Activated T-helper 1 cell treated with anti-CD3 and anti-CD28 coated beads, Interleukin-12 subunit alpha, Interleukin-12 subunit beta, Interleukin-2, Interleukin-4 antibody, amounts not matched to agents 30 ng/mL and 10 ng/mL and 1 ng/mL, durations not matched to agents 14 hours and 24 hours and 36 hours (primary cell): ENCODE results near the gene RTF2. TPM values are rescaled to one million over a fixed set of nuclear protein-coding genes. Genes with fewer than 3 reads are reported as not detected.
"Not testable (repeated sequence)": the region's sequence is repeated elsewhere in the genome, so short reads cannot be mapped to it uniquely, and the experiment has no call there.

Experiments
- DNase-seq: peaks from one replicate; pipeline ENCODE4 v3.0.0; 2021; ENCODE audit warnings: low spot score
- H3K27ac Mint-ChIP-seq: one replicate; pipeline ENCODE4 v1.8.0; 2021; ENCODE audit warnings: mild to moderate bottlenecking, mixed read lengths
- H3K27me3 Mint-ChIP-seq: one replicate; pipeline ENCODE4 v1.8.0; 2022; ENCODE audit warnings: mild to moderate bottlenecking, moderate library complexity, mixed read lengths; ENCODE audit not compliant: insufficient read depth
- H3K36me3 Mint-ChIP-seq: one replicate; pipeline ENCODE4 v1.8.0; 2021; ENCODE audit warnings: low read depth, mixed read lengths
- H3K4me1 Mint-ChIP-seq: one replicate; pipeline ENCODE4 v1.8.0; 2021; ENCODE audit warnings: low read depth, mixed read lengths
- H3K4me3 Mint-ChIP-seq: one replicate; pipeline ENCODE4 v1.8.0; 2021; ENCODE audit warnings: mild to moderate bottlenecking, moderate library complexity, mixed read lengths
- H3K9me3 Mint-ChIP-seq: one replicate; pipeline ENCODE4 v1.8.0; 2021; ENCODE audit warnings: mixed read lengths
- intact Hi-C: fragments of 100-400 bp; cut with micrococcal nuclease; formaldehyde crosslinking; loops from one replicate; pipeline ENCODE4 v1.15.1; 2024
- total RNA-seq: library from RNA; stranded (reverse); gene quantifications from 2 replicates; pipeline ENCODE4 v1.2.3, GENCODE V29; 2022

RTF2 gene
- total RNA-seq, 1 donor from 2014 or later = 113 TPM

GRCh38 chr20:56516631-56517030 lies 48.2 kb downstream of the RTF2 start:
- H3K9me3 Mint-ChIP-seq = peaks cover 17% of the 10 kb centered on the region
- intact Hi-C loops = loop anchor here (1.0 kb wide), 1 partner anchor 116 kb away; no protein-coding TSS in a partner anchor

GRCh38 chr20:56517211-56517610 lies 48.8 kb downstream of the RTF2 start:
- H3K4me1 Mint-ChIP-seq = no peaks in the 10 kb centered on the region
- intact Hi-C loops = no loop called here
- no peaks in the 10 kb centered on the region for H3K27me3 Mint-ChIP-seq
- peaks cover 49% of the 10 kb centered on the region for H3K36me3 Mint-ChIP-seq
- no peak overlapping the region for H3K27ac Mint-ChIP-seq
- peaks cover 17% of the 10 kb centered on the region for H3K9me3 Mint-ChIP-seq
- H3K4me3 Mint-ChIP-seq = no peak overlapping the region
- no peak for DNase-seq

More at GRCh38 chr20:56516631-56517030, 48.2 kb downstream of the RTF2 start:
- Mint-ChIP-seq H3K27me3 (no peaks in the 10 kb centered on the region), H3K27ac (no peak overlapping the region), H3K4me3 (no peak overlapping the region), H3K36me3 (peaks cover 48% of the 10 kb centered on the region), H3K4me1 (no peaks in the 10 kb centered on the region)
- DNase-seq = no peak

GRCh38 chr20:56517641-56518040 lies 49.2 kb downstream of the RTF2 start:
- no peak overlapping the region for H3K27ac Mint-ChIP-seq
- H3K9me3 Mint-ChIP-seq = peaks cover 17% of the 10 kb centered on the region
- no peak for DNase-seq
- peaks cover 49% of the 10 kb centered on the region for H3K36me3 Mint-ChIP-seq
- no peak overlapping the region for H3K4me3 Mint-ChIP-seq
- H3K27me3 Mint-ChIP-seq = no peaks in the 10 kb centered on the region
- intact Hi-C loops = no loop called here
- no peaks in the 10 kb centered on the region for H3K4me1 Mint-ChIP-seq

- no peak overlapping the region for H3K4me3 Mint-ChIP-seq
- no peak for DNase-seq
- intact Hi-C loops = no loop called here
- H3K27ac Mint-ChIP-seq = no peak overlapping the region
- peaks cover 3% of the 10 kb centered on the region for H3K4me1 Mint-ChIP-seq
- H3K27me3 Mint-ChIP-seq = no peaks in the 10 kb centered on the region
- H3K36me3 Mint-ChIP-seq = peaks cover 49% of the 10 kb centered on the region
- peaks cover 17% of the 10 kb centered on the region for H3K9me3 Mint-ChIP-seq
These were observed 49.7 kb downstream of the RTF2 start for GRCh38 chr20:56518126-56518525.

GRCh38 chr20:56518721-56519398 lies 50.4 kb downstream of the RTF2 start:
- peaks cover 49% of the 10 kb centered on the region for H3K36me3 Mint-ChIP-seq
- intact Hi-C loops = no loop called here
- H3K9me3 Mint-ChIP-seq = peaks cover 17% of the 10 kb centered on the region
- H3K27ac Mint-ChIP-seq = no peak overlapping the region
- peaks cover 7% of the 10 kb centered on the region for H3K4me1 Mint-ChIP-seq
- DNase-seq = no peak
- H3K27me3 Mint-ChIP-seq = no peaks in the 10 kb centered on the region
- no peak overlapping the region for H3K4me3 Mint-ChIP-seq

GRCh38 chr20:56519551-56519950 lies 51.1 kb downstream of the RTF2 start:
- no peaks in the 10 kb centered on the region for H3K27me3 Mint-ChIP-seq
- intact Hi-C loops = no loop called here
- peaks cover 7% of the 10 kb centered on the region for H3K4me1 Mint-ChIP-seq
- H3K36me3 Mint-ChIP-seq = peaks cover 49% of the 10 kb centered on the region
- H3K27ac Mint-ChIP-seq = no peak overlapping the region
- no peak overlapping the region for H3K4me3 Mint-ChIP-seq
- peaks cover 17% of the 10 kb centered on the region for H3K9me3 Mint-ChIP-seq
- no peak for DNase-seq

- H3K9me3 Mint-ChIP-seq = peaks cover 17% of the 10 kb centered on the region
- DNase-seq = no peak
- no peak overlapping the region for H3K4me3 Mint-ChIP-seq
- no peak overlapping the region for H3K27ac Mint-ChIP-seq
- no peaks in the 10 kb centered on the region for H3K27me3 Mint-ChIP-seq
- H3K36me3 Mint-ChIP-seq = peaks cover 49% of the 10 kb centered on the region
- H3K4me1 Mint-ChIP-seq = peaks cover 7% of the 10 kb centered on the region
- intact Hi-C loops = no loop called here
These were observed 51.8 kb downstream of the RTF2 start for GRCh38 chr20:56520180-56520579.

- DNase-seq, H3K4me1 Mint-ChIP-seq, H3K27ac Mint-ChIP-seq, H3K4me3 Mint-ChIP-seq, H3K27me3 Mint-ChIP-seq, intact Hi-C loops: not testable (repeated sequence)
- Mint-ChIP-seq H3K36me3 (peaks cover 49% of the 10 kb centered on the region), H3K9me3 (peaks cover 17% of the 10 kb centered on the region)
These were observed 52.4 kb downstream of the RTF2 start for GRCh38 chr20:56520746-56521354.

GRCh38 chr20:56522311-56522710 lies 53.9 kb downstream of the RTF2 start:
- H3K36me3 Mint-ChIP-seq = peaks cover 43% of the 10 kb centered on the region
- H3K27ac Mint-ChIP-seq = no peak overlapping the region
- H3K27me3 Mint-ChIP-seq = no peaks in the 10 kb centered on the region
- peaks cover 17% of the 10 kb centered on the region for H3K9me3 Mint-ChIP-seq
- H3K4me1 Mint-ChIP-seq = peaks cover 7% of the 10 kb centered on the region
- DNase-seq = no peak
- intact Hi-C loops = no loop called here
- no peak overlapping the region for H3K4me3 Mint-ChIP-seq

- H3K4me1 Mint-ChIP-seq, H3K27me3 Mint-ChIP-seq, H3K4me3 Mint-ChIP-seq, DNase-seq, H3K27ac Mint-ChIP-seq, intact Hi-C loops: not testable (repeated sequence)
- H3K9me3 Mint-ChIP-seq = peaks cover 13% of the 10 kb centered on the region
- peaks cover 22% of the 10 kb centered on the region for H3K36me3 Mint-ChIP-seq
These were observed 56.0 kb downstream of the RTF2 start, which contains the start of gene FAM209A for GRCh38 chr20:56524444-56524843. Gene FAM209A (plus strand): TSS chr20:56524744. CDS start chr20:56524809, 65 bp downstream.

GRCh38 chr20:56527521-56527920 lies 59.1 kb downstream of the RTF2 start:
- no peaks in the 10 kb centered on the region for H3K27me3 Mint-ChIP-seq
- no peaks in the 10 kb centered on the region for H3K36me3 Mint-ChIP-seq
- H3K27ac Mint-ChIP-seq = no peak overlapping the region
- H3K4me1 Mint-ChIP-seq = peaks cover 7% of the 10 kb centered on the region
- intact Hi-C loops = no loop called here
- DNase-seq = no peak
- no peak overlapping the region for H3K4me3 Mint-ChIP-seq
- no peaks in the 10 kb centered on the region for H3K9me3 Mint-ChIP-seq

- not testable (repeated sequence) for H3K4me1 Mint-ChIP-seq, H3K36me3 Mint-ChIP-seq
These were observed 64.5 kb downstream of the RTF2 start, which contains the start of gene FAM209B for GRCh38 chr20:56532946-56533345. Gene FAM209B (plus strand): TSS chr20:56533246. CDS start chr20:56533342, 96 bp downstream.

GRCh38 chr20:56537997-56538396 lies 69.6 kb downstream of the RTF2 start:
- intact Hi-C loops = no loop called here
- Mint-ChIP-seq H3K4me1 (no peaks in the 10 kb centered on the region), H3K4me3 (no peak overlapping the region), H3K27ac (no peak overlapping the region), H3K27me3 (no peaks in the 10 kb centered on the region), H3K9me3 (no peaks in the 10 kb centered on the region), H3K36me3 (no peaks in the 10 kb centered on the region)
- no peak for DNase-seq

More at GRCh38 chr20:56532946-56533345, 64.5 kb downstream of the RTF2 start, which contains the start of gene FAM209B:
- H3K27me3 Mint-ChIP-seq, H3K27ac Mint-ChIP-seq, H3K4me3 Mint-ChIP-seq, H3K9me3 Mint-ChIP-seq, intact Hi-C loops, DNase-seq: not testable (repeated sequence)
